HepG2 (cell line): ENCODE results near the gene METTL26. TPM values are rescaled to one million over a fixed set of nuclear protein-coding genes. Genes with fewer than 3 reads are reported as not detected.

Experiments used
- CEBPZ ChIP-seq: IDR thresholded peaks from 2 replicates; pipeline ENCODE4 v1.6.1; 2012; ENCODE audit warnings: low read length, improper control_type of control experiment
- ELF4 ChIP-seq: sonication (generic); formaldehyde crosslinking; IDR thresholded peaks from 2 replicates; pipeline ENCODE4 v1.5.0; 2020; ENCODE audit warnings: missing genetic modification reagents, mild to moderate bottlenecking, moderate library complexity, borderline replicate concordance
- ETV6 ChIP-seq: sonication (generic); formaldehyde crosslinking; conservative IDR thresholded peaks from 2 replicates; pipeline ENCODE4 v1.4.0; 2020; ENCODE audit warnings: missing genetic modification reagents
- HMG20A ChIP-seq: IDR thresholded peaks from 2 replicates; pipeline ENCODE4 v1.6.1; 2016; ENCODE audit warnings: borderline replicate concordance
- MED8 ChIP-seq: sonication (generic); formaldehyde crosslinking; IDR thresholded peaks from 2 replicates; pipeline ENCODE4 v1.8.1; 2023; ENCODE audit warnings: mild to moderate bottlenecking, missing genetic modification reagents; ENCODE audit not compliant: insufficient replicate concordance
- MTA1 ChIP-seq: sonication (generic); formaldehyde crosslinking; IDR thresholded peaks from 2 replicates; pipeline ENCODE4 v1.4.0; 2020; ENCODE audit warnings: missing genetic modification reagents, mild to moderate bottlenecking, borderline replicate concordance
- NCOA1 ChIP-seq: sonication (generic); formaldehyde crosslinking; IDR thresholded peaks from 2 replicates; pipeline ENCODE4 v1.9.0; 2021; ENCODE audit warnings: missing genetic modification reagents
- NR0B2 ChIP-seq: sonication (generic); formaldehyde crosslinking; IDR thresholded peaks from 2 replicates; pipeline ENCODE4 v1.4.0; 2020; ENCODE audit warnings: mild to moderate bottlenecking, missing genetic modification reagents
- NR2C2 ChIP-seq: sonication (generic); formaldehyde crosslinking; IDR thresholded peaks from 2 replicates; pipeline ENCODE4 v1.4.0; 2020; ENCODE audit warnings: missing genetic modification reagents, mild to moderate bottlenecking, moderate library complexity, borderline replicate concordance
- NR3C1 ChIP-seq: sonication (generic); formaldehyde crosslinking; IDR thresholded peaks from 2 replicates; pipeline ENCODE4 v1.4.0; 2020; ENCODE audit warnings: missing genetic modification reagents
- SCMH1 ChIP-seq: sonication (generic); formaldehyde crosslinking; IDR thresholded peaks from 2 replicates; pipeline ENCODE4 v1.9.0; 2021; ENCODE audit warnings: missing genetic modification reagents, mild to moderate bottlenecking, borderline replicate concordance
- SNAI1 ChIP-seq: sonication (generic); formaldehyde crosslinking; IDR thresholded peaks from 2 replicates; pipeline ENCODE4 v1.5.0; 2020; ENCODE audit warnings: mild to moderate bottlenecking, missing genetic modification reagents, borderline replicate concordance
- ZBTB46 ChIP-seq: sonication (generic); formaldehyde crosslinking; IDR thresholded peaks from 2 replicates; pipeline ENCODE4 v1.4.0; 2020; ENCODE audit warnings: mild to moderate bottlenecking, missing genetic modification reagents, borderline replicate concordance
- ZC3H13 ChIP-seq: sonication (generic); formaldehyde crosslinking; IDR thresholded peaks from 2 replicates; pipeline ENCODE4 v1.8.1; 2023; ENCODE audit warnings: mild to moderate bottlenecking, missing genetic modification reagents, moderate library complexity
- ZFP91 ChIP-seq: sonication (generic); formaldehyde crosslinking; IDR thresholded peaks from 2 replicates; pipeline ENCODE4 v1.9.0; 2022; ENCODE audit warnings: missing genetic modification reagents, mild to moderate bottlenecking, borderline replicate concordance
- ZFYVE20 ChIP-seq: sonication (generic); formaldehyde crosslinking; IDR thresholded peaks from 2 replicates; pipeline ENCODE4 v1.8.0; 2023; ENCODE audit warnings: low read depth, mild to moderate bottlenecking, moderate library complexity, missing genetic modification reagents, borderline replicate concordance
- ZNF362 ChIP-seq: sonication (generic); formaldehyde crosslinking; IDR thresholded peaks from 2 replicates; pipeline ENCODE4 v1.4.0; 2020; ENCODE audit warnings: missing genetic modification reagents, mild to moderate bottlenecking, borderline replicate concordance
- ZNF543 ChIP-seq: sonication (generic); formaldehyde crosslinking; IDR thresholded peaks from 2 replicates; pipeline ENCODE4 v1.4.0; 2020; ENCODE audit warnings: mild to moderate bottlenecking, missing genetic modification reagents
- polyA plus RNA-seq, 8 experiments: library from polyadenylated mRNA; depleted of rRNA in 3 of 8; stranded (reverse) in 7 of 8; unstranded in 1 of 8; fragments of >200 nt; fragmentation: Illumina TruSeq in 4 of 8; extraction: Trizol in 4 of 8; gene quantifications; 2 replicates each; pipeline versions ENCODE4 v1.2.1 to v1.2.3, GENCODE V29; 2011 to 2016; ENCODE audit warnings: low read depth in 4 of 8, missing spikeins in 1 of 8, mixed read lengths in 1 of 8; ENCODE audit not compliant: insufficient read depth in 1 of 8
- total RNA-seq, 5 experiments: library from RNA; depleted of rRNA; stranded (reverse); fragments of >200 nt; fragmentation: Illumina TruSeq; extraction: Trizol; gene quantifications; 2 replicates each; pipeline ENCODE4 v1.2.3, GENCODE V29; 2016; ENCODE audit warnings: low read depth in 1 of 5

The METTL26 gene
- total and polyA plus RNA-seq, 2 of the 13 experiments (the other 11 are each of a cell fraction or from before 2014, with no cell fraction given): 65.5 to 70.1 TPM

GRCh38 chr16:636206-637080 is at the start of gene METTL26 (continued):
- no peak for TF ChIP-seq ZBTB46 (CRISPR knock-in tag)
- no peak for TF ChIP-seq HMG20A
- peak; percentile 1; the same call in 1 of the 2 replicates for TF ChIP-seq MTA1
- TF ChIP-seq NR2C2 (CRISPR knock-in tag): peak; percentile 94
- TF ChIP-seq NCOA1 (CRISPR knock-in tag): no peak
- peak; percentile 45; the same call in 1 of the 2 replicates for TF ChIP-seq ETV6 (CRISPR knock-in tag)
- no peak for TF ChIP-seq SCMH1 (CRISPR knock-in tag)
- TF ChIP-seq CEBPZ: no peak
- peak; percentile 73 for TF ChIP-seq MED8 (CRISPR knock-in tag)
- no peak for TF ChIP-seq ELF4 (CRISPR knock-in tag)
- TF ChIP-seq ZFP91 (CRISPR knock-in tag): peak; percentile 100
- TF ChIP-seq SNAI1 (CRISPR knock-in tag): 0 out of 2 replicates have a peak, but pooled peaks have one; percentile 66
- peak; percentile 84; the same call in 1 of the 2 replicates for TF ChIP-seq ZFYVE20 (CRISPR knock-in tag)
- peak; percentile 85; the same call in 1 of the 2 replicates for TF ChIP-seq ZNF543 (CRISPR knock-in tag)
- peak; percentile 66; the same call in 1 of the 2 replicates for TF ChIP-seq ZNF362
- TF ChIP-seq ZC3H13 (CRISPR knock-in tag): peak; percentile 77; the same call in 1 of the 2 replicates
- no peak for TF ChIP-seq NR3C1 (CRISPR knock-in tag)
- TF ChIP-seq NR0B2 (CRISPR knock-in tag): peak; percentile 96
